K562 (cell line): Measurements from ENCODE around the gene SLC24A4.

Source experiments
- CHD1 ChIP-seq: fragments of 200-600 bp; sonication (generic); IDR thresholded peaks from one replicate; pipeline ENCODE4 v1.6.1; 2012; ENCODE audit warnings: mild to moderate bottlenecking, moderate library complexity, low read length, inconsistent platforms
- MXI1 ChIP-seq: IDR thresholded peaks from 2 replicates; pipeline ENCODE4 v1.6.1; 2011; ENCODE audit warnings: low read depth, mild to moderate bottlenecking, improper control_type of control experiment, low read length
- POLR2A ChIP-seq: fragments of 450-650 bp; conservative IDR thresholded peaks from 2 replicates; pipeline ENCODE4 v1.6.1; 2016
- ZNF217 ChIP-seq: sonication (generic); formaldehyde crosslinking; IDR thresholded peaks from 2 replicates; pipeline ENCODE4 v1.8.0; 2022; ENCODE audit warnings: mild to moderate bottlenecking, missing genetic modification reagents
- ZNF384 ChIP-seq: IDR thresholded peaks from 2 replicates; pipeline ENCODE4 v1.6.1; 2012; ENCODE audit warnings: low read depth, low read length, improper control_type of control experiment
- ZNF668 ChIP-seq: fragments of 250-450 bp; sonication (Bioruptor Pico); IDR thresholded peaks from 2 replicates; pipeline ENCODE4 v1.8.0; 2022; ENCODE audit warnings: mild to moderate bottlenecking, inconsistent platforms
- TF ChIP-seq, protein P1 (sequence below): fragments of 250-450 bp; sonication (Bioruptor Pico); IDR thresholded peaks from 2 replicates; pipeline ENCODE4 v1.4.0; 2020; ENCODE audit warnings: mild to moderate bottlenecking, moderate library complexity
- TF ChIP-seq, protein P2 (sequence below): sonication (generic); formaldehyde crosslinking; IDR thresholded peaks from 2 replicates; pipeline ENCODE4 v1.8.0; 2022; ENCODE audit warnings: missing genetic modification reagents, mild to moderate bottlenecking, moderate library complexity, borderline replicate concordance
- TF ChIP-seq, protein P3 (sequence below): sonication (generic); formaldehyde crosslinking; IDR thresholded peaks from 2 replicates; pipeline ENCODE4 v1.9.0; 2022; ENCODE audit warnings: mild to moderate bottlenecking, missing genetic modification reagents
- TF ChIP-seq, protein P4 (sequence below), 2 experiments: fragments of 450-650 bp in 1 of 2; IDR thresholded peaks; 2 replicates each; pipeline ENCODE4 v1.6.1; 2011 to 2017; ENCODE audit warnings: low read depth in 2 of 2, antibody characterized with exemption in 1 of 2, borderline replicate concordance in 1 of 2, low read length in 1 of 2, mild to moderate bottlenecking in 1 of 2, mixed read lengths in 1 of 2; ENCODE audit not compliant: control insufficient read depth in 1 of 2

DNA sequence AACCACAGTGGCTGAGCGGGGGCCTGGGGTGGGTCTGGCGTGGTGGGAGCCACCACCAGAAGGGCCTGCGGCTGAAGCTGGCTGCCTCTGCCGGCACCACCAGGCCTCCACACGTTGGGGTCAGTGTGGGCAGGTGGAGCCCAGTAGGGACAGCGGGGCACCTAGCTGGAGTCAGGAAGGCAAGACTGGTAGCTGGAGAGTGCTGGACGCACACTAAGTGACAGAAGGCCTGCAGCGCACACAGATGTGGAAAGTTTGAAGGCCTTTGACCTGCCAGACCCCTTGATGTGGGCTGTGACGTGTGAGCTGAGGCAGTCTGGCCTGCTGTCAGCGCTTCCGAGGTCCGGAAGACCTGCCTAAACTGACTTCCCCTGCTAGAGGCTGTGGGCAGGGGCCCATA lies 216.9 kb downstream of the SLC24A4 start:
- TF ChIP-seq MXI1 (no peak), ZNF217 (no peak), POLR2A (no peak), ZNF668 (CRISPR knock-in tag) (no peak), CHD1 (no peak), ZNF384 (no peak)
- TF ChIP-seq, protein P1, sequence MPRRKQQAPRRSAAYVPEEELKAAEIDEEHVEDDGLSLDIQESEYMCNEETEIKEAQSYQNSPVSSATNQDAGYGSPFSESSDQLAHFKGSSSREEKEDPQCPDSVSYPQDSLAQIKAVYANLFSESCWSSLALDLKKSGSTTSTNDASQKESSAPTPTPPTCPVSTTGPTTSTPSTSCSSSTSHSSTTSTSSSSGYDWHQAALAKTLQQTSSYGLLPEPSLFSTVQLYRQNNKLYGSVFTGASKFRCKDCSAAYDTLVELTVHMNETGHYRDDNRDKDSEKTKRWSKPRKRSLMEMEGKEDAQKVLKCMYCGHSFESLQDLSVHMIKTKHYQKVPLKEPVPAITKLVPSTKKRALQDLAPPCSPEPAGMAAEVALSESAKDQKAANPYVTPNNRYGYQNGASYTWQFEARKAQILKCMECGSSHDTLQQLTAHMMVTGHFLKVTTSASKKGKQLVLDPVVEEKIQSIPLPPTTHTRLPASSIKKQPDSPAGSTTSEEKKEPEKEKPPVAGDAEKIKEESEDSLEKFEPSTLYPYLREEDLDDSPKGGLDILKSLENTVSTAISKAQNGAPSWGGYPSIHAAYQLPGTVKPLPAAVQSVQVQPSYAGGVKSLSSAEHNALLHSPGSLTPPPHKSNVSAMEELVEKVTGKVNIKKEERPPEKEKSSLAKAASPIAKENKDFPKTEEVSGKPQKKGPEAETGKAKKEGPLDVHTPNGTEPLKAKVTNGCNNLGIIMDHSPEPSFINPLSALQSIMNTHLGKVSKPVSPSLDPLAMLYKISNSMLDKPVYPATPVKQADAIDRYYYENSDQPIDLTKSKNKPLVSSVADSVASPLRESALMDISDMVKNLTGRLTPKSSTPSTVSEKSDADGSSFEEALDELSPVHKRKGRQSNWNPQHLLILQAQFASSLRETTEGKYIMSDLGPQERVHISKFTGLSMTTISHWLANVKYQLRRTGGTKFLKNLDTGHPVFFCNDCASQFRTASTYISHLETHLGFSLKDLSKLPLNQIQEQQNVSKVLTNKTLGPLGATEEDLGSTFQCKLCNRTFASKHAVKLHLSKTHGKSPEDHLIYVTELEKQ = no peak
- TF ChIP-seq, protein P2, sequence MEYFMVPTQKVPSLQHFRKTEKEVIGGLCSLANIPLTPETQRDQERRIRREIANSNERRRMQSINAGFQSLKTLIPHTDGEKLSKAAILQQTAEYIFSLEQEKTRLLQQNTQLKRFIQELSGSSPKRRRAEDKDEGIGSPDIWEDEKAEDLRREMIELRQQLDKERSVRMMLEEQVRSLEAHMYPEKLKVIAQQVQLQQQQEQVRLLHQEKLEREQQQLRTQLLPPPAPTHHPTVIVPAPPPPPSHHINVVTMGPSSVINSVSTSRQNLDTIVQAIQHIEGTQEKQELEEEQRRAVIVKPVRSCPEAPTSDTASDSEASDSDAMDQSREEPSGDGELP = no peak
- TF ChIP-seq, protein P3, sequence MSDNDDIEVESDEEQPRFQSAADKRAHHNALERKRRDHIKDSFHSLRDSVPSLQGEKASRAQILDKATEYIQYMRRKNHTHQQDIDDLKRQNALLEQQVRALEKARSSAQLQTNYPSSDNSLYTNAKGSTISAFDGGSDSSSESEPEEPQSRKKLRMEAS (CRISPR knock-in tag) = no peak
- TF ChIP-seq, protein P4, sequence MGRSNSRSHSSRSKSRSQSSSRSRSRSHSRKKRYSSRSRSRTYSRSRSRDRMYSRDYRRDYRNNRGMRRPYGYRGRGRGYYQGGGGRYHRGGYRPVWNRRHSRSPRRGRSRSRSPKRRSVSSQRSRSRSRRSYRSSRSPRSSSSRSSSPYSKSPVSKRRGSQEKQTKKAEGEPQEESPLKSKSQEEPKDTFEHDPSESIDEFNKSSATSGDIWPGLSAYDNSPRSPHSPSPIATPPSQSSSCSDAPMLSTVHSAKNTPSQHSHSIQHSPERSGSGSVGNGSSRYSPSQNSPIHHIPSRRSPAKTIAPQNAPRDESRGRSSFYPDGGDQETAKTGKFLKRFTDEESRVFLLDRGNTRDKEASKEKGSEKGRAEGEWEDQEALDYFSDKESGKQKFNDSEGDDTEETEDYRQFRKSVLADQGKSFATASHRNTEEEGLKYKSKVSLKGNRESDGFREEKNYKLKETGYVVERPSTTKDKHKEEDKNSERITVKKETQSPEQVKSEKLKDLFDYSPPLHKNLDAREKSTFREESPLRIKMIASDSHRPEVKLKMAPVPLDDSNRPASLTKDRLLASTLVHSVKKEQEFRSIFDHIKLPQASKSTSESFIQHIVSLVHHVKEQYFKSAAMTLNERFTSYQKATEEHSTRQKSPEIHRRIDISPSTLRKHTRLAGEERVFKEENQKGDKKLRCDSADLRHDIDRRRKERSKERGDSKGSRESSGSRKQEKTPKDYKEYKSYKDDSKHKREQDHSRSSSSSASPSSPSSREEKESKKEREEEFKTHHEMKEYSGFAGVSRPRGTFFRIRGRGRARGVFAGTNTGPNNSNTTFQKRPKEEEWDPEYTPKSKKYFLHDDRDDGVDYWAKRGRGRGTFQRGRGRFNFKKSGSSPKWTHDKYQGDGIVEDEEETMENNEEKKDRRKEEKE (IDR thresholded peaks at IDR 0.05; ENCODE audit: borderline replicate concordance in 1 of 2, control insufficient read depth in 1 of 2, low read depth in 2 of 2, low read length in 1 of 2) = no peak
